Measurements from ENCODE around the gene KLHL29. TPM values are rescaled to one million over a fixed set of nuclear protein-coding genes. Genes with fewer than 3 reads are reported as not detected.

KLHL29 gene
- total RNA-seq, 1 donor from 2014 or later: 8.0 TPM

DNA sequence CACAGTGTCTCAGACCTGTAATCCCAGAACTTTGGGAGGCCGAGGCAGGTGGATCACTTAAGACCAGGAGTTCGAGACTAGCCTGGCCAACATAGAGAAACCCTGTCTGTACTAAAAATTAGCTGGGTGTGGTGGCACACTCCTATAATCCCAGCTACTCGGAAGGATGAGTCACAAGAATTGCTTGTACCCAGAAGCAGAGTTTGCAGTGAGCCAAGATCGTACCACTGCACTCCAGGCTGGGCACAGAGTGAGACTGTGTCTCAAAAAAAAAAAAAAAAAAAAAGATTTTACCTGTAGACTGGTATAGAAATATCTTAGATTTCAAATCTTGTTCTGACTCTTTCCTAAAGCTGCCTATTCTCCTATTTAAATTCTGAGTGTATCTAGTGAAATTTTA is 7.2 kb upstream of the KLHL29 start:
- peaks cover 7% of the 10 kb centered on the region for H3K27me3 Mint-ChIP-seq (ENCODE audit: low read depth)

DNA sequence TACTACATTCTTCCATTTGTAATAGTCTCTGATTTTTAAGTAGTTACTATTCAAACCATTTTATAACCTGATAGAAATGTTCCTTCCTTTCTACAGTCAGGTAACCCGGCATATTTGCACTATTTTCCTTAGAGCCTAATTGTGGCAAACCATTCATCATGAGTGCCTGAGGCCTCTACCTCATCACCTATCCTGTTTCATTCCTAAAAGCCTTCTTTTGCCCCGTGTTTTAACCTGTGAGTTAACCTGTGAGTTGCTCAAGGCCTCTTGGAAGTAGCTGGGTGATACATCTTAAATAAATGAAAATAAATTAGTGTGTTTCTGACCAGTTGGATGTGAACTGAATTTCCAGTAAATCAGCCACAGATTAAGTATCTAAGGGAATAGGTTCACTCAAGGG is 6.5 kb upstream of the KLHL29 start:
- no peak overlapping the region for H3K27ac Mint-ChIP-seq (ENCODE audit: unreplicated experiment)
- H3K9me3 Mint-ChIP-seq (ENCODE audit: low read depth): no peaks in the 10 kb centered on the region
- H3K4me3 Mint-ChIP-seq (ENCODE audit: unreplicated experiment): no peak overlapping the region
- peaks cover 7% of the 10 kb centered on the region for H3K27me3 Mint-ChIP-seq (ENCODE audit: low read depth)
- TF ChIP-seq, protein P1, sequence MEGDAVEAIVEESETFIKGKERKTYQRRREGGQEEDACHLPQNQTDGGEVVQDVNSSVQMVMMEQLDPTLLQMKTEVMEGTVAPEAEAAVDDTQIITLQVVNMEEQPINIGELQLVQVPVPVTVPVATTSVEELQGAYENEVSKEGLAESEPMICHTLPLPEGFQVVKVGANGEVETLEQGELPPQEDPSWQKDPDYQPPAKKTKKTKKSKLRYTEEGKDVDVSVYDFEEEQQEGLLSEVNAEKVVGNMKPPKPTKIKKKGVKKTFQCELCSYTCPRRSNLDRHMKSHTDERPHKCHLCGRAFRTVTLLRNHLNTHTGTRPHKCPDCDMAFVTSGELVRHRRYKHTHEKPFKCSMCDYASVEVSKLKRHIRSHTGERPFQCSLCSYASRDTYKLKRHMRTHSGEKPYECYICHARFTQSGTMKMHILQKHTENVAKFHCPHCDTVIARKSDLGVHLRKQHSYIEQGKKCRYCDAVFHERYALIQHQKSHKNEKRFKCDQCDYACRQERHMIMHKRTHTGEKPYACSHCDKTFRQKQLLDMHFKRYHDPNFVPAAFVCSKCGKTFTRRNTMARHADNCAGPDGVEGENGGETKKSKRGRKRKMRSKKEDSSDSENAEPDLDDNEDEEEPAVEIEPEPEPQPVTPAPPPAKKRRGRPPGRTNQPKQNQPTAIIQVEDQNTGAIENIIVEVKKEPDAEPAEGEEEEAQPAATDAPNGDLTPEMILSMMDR (IDR thresholded peaks at IDR 0.05): no peak
- no peaks in the 10 kb centered on the region for H3K36me3 Mint-ChIP-seq (ENCODE audit: low read depth)
- DNase-seq (ENCODE audit: low spot score): no peak
- peaks cover 11% of the 10 kb centered on the region for H3K4me1 Mint-ChIP-seq (ENCODE audit: low read depth)

More for the DNA sequence above, 7.2 kb upstream of the KLHL29 start:
- DNase-seq (ENCODE audit: low spot score): no peak
- no peak overlapping the region for H3K27ac Mint-ChIP-seq (ENCODE audit: unreplicated experiment)
- no peak overlapping the region for H3K4me3 Mint-ChIP-seq (ENCODE audit: unreplicated experiment)
- no peaks in the 10 kb centered on the region for H3K36me3 Mint-ChIP-seq (ENCODE audit: low read depth)
- no peaks in the 10 kb centered on the region for H3K9me3 Mint-ChIP-seq (ENCODE audit: low read depth)
- TF ChIP-seq, protein P1 (IDR thresholded peaks at IDR 0.05): no peak
- H3K4me1 Mint-ChIP-seq (ENCODE audit: low read depth): peaks cover 11% of the 10 kb centered on the region

DNA sequence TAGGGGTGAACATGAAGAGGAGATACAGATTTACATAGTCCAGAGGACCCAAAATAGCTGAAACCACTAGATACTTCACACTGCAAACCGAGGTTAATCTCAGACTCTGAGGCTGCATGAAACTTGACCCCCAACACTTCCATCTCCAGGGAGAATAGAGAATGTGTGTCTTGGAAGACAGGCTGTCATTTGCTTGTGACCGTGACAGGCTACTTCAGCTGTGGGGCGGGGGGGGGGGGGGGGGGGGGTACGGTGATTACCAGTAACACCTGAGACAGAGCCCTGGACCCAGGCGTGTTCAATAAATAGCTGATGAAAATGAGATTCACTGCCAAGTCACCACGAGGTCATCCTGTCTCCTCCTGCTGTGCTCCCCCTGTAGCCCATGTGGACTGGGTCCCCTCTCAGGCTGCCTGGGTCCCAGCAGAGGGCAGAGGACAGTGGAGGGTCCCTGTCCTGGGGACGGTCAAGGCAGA is 5.7 kb upstream of the KLHL29 start:
- peaks cover 12% of the 10 kb centered on the region for H3K4me1 Mint-ChIP-seq (ENCODE audit: low read depth)
- no peak overlapping the region for H3K27ac Mint-ChIP-seq (ENCODE audit: unreplicated experiment)
- H3K9me3 Mint-ChIP-seq (ENCODE audit: low read depth): no peaks in the 10 kb centered on the region
- DNase-seq (ENCODE audit: low spot score): no peak
- TF ChIP-seq, protein P1 (IDR thresholded peaks at IDR 0.05): no peak
- no peaks in the 10 kb centered on the region for H3K36me3 Mint-ChIP-seq (ENCODE audit: low read depth)
- H3K4me3 Mint-ChIP-seq (ENCODE audit: unreplicated experiment): no peak overlapping the region
- H3K27me3 Mint-ChIP-seq (ENCODE audit: low read depth): peaks cover 7% of the 10 kb centered on the region

DNA sequence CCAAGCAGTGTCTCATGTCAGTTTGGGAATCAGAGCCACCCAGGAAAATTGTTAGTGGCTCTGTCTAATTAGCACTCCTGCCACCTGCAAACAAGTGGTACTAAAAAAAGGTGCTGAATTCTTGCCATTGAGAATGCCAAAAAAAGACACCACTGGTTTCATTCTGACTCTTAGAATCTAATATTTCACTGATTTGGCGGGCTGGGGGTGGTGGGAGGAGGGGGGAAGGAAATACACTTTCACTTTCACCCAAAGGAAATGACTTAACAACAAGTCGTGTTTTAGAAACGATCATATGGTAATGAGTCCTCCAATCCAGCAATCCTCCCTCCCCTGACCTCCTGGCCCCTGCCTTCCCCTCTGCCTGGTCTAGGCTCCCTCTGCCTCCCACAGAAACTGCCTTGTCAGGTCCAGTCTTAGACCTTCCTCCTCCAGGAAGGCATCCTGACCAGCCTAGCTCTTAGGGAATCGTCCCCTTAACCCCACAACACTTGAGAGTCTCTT is 4.4 kb upstream of the KLHL29 start:
- peaks cover 7% of the 10 kb centered on the region for H3K27me3 Mint-ChIP-seq (ENCODE audit: low read depth)
- H3K27ac Mint-ChIP-seq (ENCODE audit: unreplicated experiment): peak overlapping the region; percentile 68
- H3K4me3 Mint-ChIP-seq (ENCODE audit: unreplicated experiment): no peak overlapping the region
- TF ChIP-seq, protein P1 (IDR thresholded peaks at IDR 0.05): no peak
- no peaks in the 10 kb centered on the region for H3K9me3 Mint-ChIP-seq (ENCODE audit: low read depth)
- peaks cover 15% of the 10 kb centered on the region for H3K4me1 Mint-ChIP-seq (ENCODE audit: low read depth)
- no peaks in the 10 kb centered on the region for H3K36me3 Mint-ChIP-seq (ENCODE audit: low read depth)
- DNase-seq (ENCODE audit: low spot score): no peak

DNA sequence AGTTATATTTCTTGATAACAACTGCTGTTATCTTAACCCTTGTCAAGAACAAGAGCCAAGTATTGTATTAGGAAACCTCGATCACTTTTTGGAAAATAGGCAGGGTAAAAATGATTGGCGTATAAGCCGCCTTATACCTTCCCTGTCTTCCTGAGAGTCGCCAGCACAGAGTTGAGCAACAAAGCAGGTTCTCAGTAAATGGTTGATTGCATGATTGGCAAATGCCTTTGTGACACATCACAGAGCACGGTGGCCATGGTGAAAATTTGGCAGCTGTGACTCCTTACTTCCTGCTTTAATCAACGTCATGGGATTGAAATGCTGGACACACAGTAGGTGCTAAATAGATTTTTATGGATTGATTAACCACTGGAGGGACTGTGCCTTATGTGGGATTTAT is 3.9 kb upstream of the KLHL29 start:
- H3K36me3 Mint-ChIP-seq (ENCODE audit: low read depth): no peaks in the 10 kb centered on the region
- H3K4me3 Mint-ChIP-seq (ENCODE audit: unreplicated experiment): no peak overlapping the region
- H3K27ac Mint-ChIP-seq (ENCODE audit: unreplicated experiment): peak overlapping the region; percentile 68
- H3K27me3 Mint-ChIP-seq (ENCODE audit: low read depth): peaks cover 7% of the 10 kb centered on the region
- H3K9me3 Mint-ChIP-seq (ENCODE audit: low read depth): no peaks in the 10 kb centered on the region
- TF ChIP-seq, protein P1 (IDR thresholded peaks at IDR 0.05): no peak
- no peak for DNase-seq (ENCODE audit: low spot score)
- H3K4me1 Mint-ChIP-seq (ENCODE audit: low read depth): peaks cover 16% of the 10 kb centered on the region

Data from chondrocyte (in vitro differentiated cells).